GM23338 (cell line): Measurements from ENCODE around the gene IER2. TPM values are rescaled to one million over a fixed set of nuclear protein-coding genes. Genes with fewer than 3 reads are reported as not detected.

Source experiments
- ATAC-seq: fragments of 200-7000 bp; cut with Tn5 transposase; 3 replicates; pipeline ENCODE4 v1.9.1; 2020
- DNase-seq: peaks from one replicate; pipeline ENCODE4 v3.0.0-alpha.2; 2015; ENCODE audit warnings: low spot score
- H2AFZ ChIP-seq: fragments of 200-600 bp; sonication (generic); 2 replicates; pipeline ENCODE4 v1.8.0; 2016; ENCODE audit warnings: antibody characterized with exemption, mild to moderate bottlenecking, moderate library complexity
- H3F3A ChIP-seq: fragments of 200-600 bp; sonication (generic); replicated peaks from 2 replicates; pipeline ENCODE4 v1.8.0; 2017; ENCODE audit warnings: antibody characterized with exemption, mixed run types, low read depth
- H3K27ac ChIP-seq: fragments of 200-600 bp; sonication (generic); 2 replicates; pipeline ENCODE4 v1.6.1; 2016; ENCODE audit warnings: low read depth
- H3K27me3 ChIP-seq: fragments of 200-600 bp; sonication (generic); 2 replicates; pipeline ENCODE4 v1.8.0; 2016; ENCODE audit warnings: mild to moderate bottlenecking, mixed run types, moderate library complexity; ENCODE audit not compliant: insufficient read depth
- H3K36me3 ChIP-seq: fragments of 200-600 bp; sonication (generic); 2 replicates; pipeline ENCODE4 v1.8.0; 2016; ENCODE audit warnings: mild to moderate bottlenecking; ENCODE audit not compliant: insufficient read depth
- H3K4me1 ChIP-seq: fragments of 200-600 bp; sonication (generic); 2 replicates; pipeline ENCODE4 v1.8.0; 2016; ENCODE audit warnings: mild to moderate bottlenecking, moderate library complexity; ENCODE audit not compliant: insufficient read depth
- H3K4me2 ChIP-seq: fragments of 200-600 bp; sonication (generic); 2 replicates; pipeline ENCODE4 v1.7.1; 2017; ENCODE audit warnings: mixed run types
- H3K4me3 ChIP-seq: fragments of 200-600 bp; sonication (generic); 2 replicates; pipeline ENCODE4 v1.6.1; 2016; ENCODE audit warnings: mixed run types
- H3K79me2 ChIP-seq: fragments of 200-600 bp; sonication (generic); replicated peaks from 2 replicates; pipeline ENCODE4 v1.8.0; 2017; ENCODE audit warnings: mild to moderate bottlenecking; ENCODE audit not compliant: insufficient read depth
- H3K9me2 ChIP-seq: fragments of 200-600 bp; sonication (generic); 2 replicates; pipeline ENCODE4 v1.8.0; 2017; ENCODE audit not compliant: insufficient read depth
- H4K20me1 ChIP-seq: fragments of 200-600 bp; sonication (generic); replicated peaks from 2 replicates; pipeline ENCODE4 v1.8.0; 2017; ENCODE audit warnings: mild to moderate bottlenecking; ENCODE audit not compliant: insufficient read depth
- H3K27ac Mint-ChIP-seq: 2 replicates; pipeline ENCODE4 v1.8.0; 2020; ENCODE audit warnings: inconsistent platforms, mild to moderate bottlenecking, moderate library complexity, mixed read lengths
- H3K27me3 Mint-ChIP-seq: 3 replicates; pipeline ENCODE4 v1.8.0; 2022; ENCODE audit warnings: low read depth, mild to moderate bottlenecking, moderate library complexity, mixed read lengths, inconsistent platforms; ENCODE audit not compliant: insufficient read depth, poor library complexity
- H3K36me3 Mint-ChIP-seq: 3 replicates; pipeline ENCODE4 v1.8.0; 2021; ENCODE audit warnings: low read depth, mild to moderate bottlenecking, inconsistent platforms, moderate library complexity, mixed read lengths
- H3K4me1 Mint-ChIP-seq: 3 replicates; pipeline ENCODE4 v1.8.0; 2020; ENCODE audit warnings: mild to moderate bottlenecking, inconsistent platforms, mixed read lengths
- H3K4me3 Mint-ChIP-seq: 3 replicates; pipeline ENCODE4 v1.8.0; 2021; ENCODE audit warnings: moderate library complexity, mild to moderate bottlenecking, inconsistent platforms, mixed read lengths
- H3K9me3 Mint-ChIP-seq: 3 replicates; pipeline ENCODE4 v1.8.0; 2020; ENCODE audit warnings: moderate library complexity, mild to moderate bottlenecking, inconsistent platforms, mixed read lengths
- CREB1 ChIP-seq: fragments of 250-450 bp; sonication (Bioruptor Pico); IDR thresholded peaks from 2 replicates; pipeline ENCODE4 v1.5.0; 2020; ENCODE audit warnings: low read depth, mild to moderate bottlenecking, moderate library complexity
- ETS1 ChIP-seq: IDR thresholded peaks from 2 replicates; pipeline ENCODE4 v1.6.1; 2016; ENCODE audit warnings: antibody characterized with exemption
- EZH2 ChIP-seq: fragments of 200-600 bp; sonication (generic); IDR thresholded peaks from one replicate; pipeline ENCODE4 v1.8.0; 2017; ENCODE audit warnings: antibody characterized with exemption, mild to moderate bottlenecking, low read depth; ENCODE audit not compliant: unreplicated experiment
- EZH2phosphoT487 ChIP-seq: fragments of 200-600 bp; sonication (generic); IDR thresholded peaks from one replicate; pipeline ENCODE4 v1.8.1; 2018; ENCODE audit warnings: antibody characterized with exemption; ENCODE audit not compliant: unreplicated experiment
- POLR2AphosphoS5 ChIP-seq: IDR thresholded peaks from 2 replicates; pipeline ENCODE4 v1.6.1; 2016; ENCODE audit warnings: antibody characterized with exemption, low read depth
- polyA plus RNA-seq: library from polyadenylated mRNA; unstranded; fragments of >200 nt; fragmentation: Nextera tagmentation; extraction: Ambion mirVana; gene quantifications from 2 replicates; pipeline ENCODE4 v1.2.1, GENCODE V29; 2016
- total RNA-seq: library from RNA; depleted of rRNA; stranded (reverse); fragments of >200 nt; shearing (Covaris generic); gene quantifications from 2 replicates; pipeline ENCODE4 v1.2.3, GENCODE V29; 2014
- TF ChIP-seq, protein P1 (sequence below): fragments of 250-450 bp; sonication (Bioruptor Pico); IDR thresholded peaks from 2 replicates; pipeline ENCODE4 v1.5.0; 2020; ENCODE audit warnings: mild to moderate bottlenecking, moderate library complexity
- TF ChIP-seq, protein P2 (sequence below), 2 experiments: fragments of 200-600 bp in 1 of 2; sonication (generic) in 1 of 2; conservative IDR thresholded peaks; 2 replicates each; pipeline versions ENCODE4 v1.5.1 to v1.6.1; 2016 to 2017; ENCODE audit warnings: antibody characterized with exemption in 2 of 2, low read depth in 2 of 2, mild to moderate bottlenecking in 2 of 2, moderate library complexity in 1 of 2

IER2 gene
- total and polyA plus RNA-seq, 2 experiments from 2014 or later: 124 to 191 TPM

DNA sequence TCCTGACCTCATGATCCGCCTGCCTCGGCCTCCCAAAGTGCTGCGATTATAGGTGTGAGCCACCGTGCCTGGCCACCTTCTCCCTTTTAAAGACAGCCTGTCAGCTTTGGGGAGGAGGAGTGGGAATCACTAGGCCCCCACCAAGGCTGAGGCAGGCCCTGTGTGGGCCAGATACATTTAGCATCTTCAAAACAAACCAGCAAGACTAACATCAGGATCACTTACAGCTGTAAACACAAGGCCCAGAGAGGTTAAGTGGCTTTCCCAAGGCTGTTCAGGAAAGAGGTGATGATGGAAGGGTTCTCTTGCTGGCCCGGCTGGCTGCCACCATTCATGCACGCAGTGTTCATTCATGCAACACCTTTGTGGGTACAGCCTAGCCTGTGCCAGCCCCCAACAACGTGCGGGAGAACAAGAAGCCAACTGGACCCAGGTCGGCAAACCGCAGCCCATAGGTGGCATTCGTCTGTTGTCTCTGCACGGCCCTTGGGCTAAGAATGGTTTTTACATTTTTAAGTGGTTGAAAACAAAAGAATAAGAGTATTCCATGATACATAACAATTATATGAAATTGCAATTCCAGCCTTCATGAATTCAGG lies 23.0 kb downstream of the IER2 start:
- no peak overlapping the region for H3K27ac Mint-ChIP-seq
- no peaks in the 10 kb centered on the region for H3K36me3 ChIP-seq
- H3K27me3 ChIP-seq: no peaks in the 10 kb centered on the region
- no peak for DNase-seq
- no peaks in the 10 kb centered on the region for H3K9me2 ChIP-seq
- ATAC-seq: no peak
- H3K79me2 ChIP-seq: peaks cover 10% of the 10 kb centered on the region
- no peaks in the 10 kb centered on the region for H4K20me1 ChIP-seq
- 0 out of 2 replicates have a peak, but pooled peaks cover 1% of the 10 kb centered on the region for H3F3A ChIP-seq
- H3K4me1 ChIP-seq: peaks cover 14% of the 10 kb centered on the region
- peaks cover 5% of the 10 kb centered on the region for H3K27me3 Mint-ChIP-seq
- H3K4me1 Mint-ChIP-seq: peaks cover 18% of the 10 kb centered on the region
- no peak overlapping the region for H3K27ac ChIP-seq
- no peak overlapping the region for H3K4me3 ChIP-seq
- H3K36me3 Mint-ChIP-seq: peaks cover 16% of the 10 kb centered on the region
- H3K4me2 ChIP-seq: no peak overlapping the region
- no peak overlapping the region for H2AFZ ChIP-seq
- TF ChIP-seq ETS1 (no peak), EZH2phosphoT487 (no peak), POLR2AphosphoS5 (no peak), CREB1 (CRISPR knock-in tag) (no peak), EZH2 (no peak)
- TF ChIP-seq, protein P1, sequence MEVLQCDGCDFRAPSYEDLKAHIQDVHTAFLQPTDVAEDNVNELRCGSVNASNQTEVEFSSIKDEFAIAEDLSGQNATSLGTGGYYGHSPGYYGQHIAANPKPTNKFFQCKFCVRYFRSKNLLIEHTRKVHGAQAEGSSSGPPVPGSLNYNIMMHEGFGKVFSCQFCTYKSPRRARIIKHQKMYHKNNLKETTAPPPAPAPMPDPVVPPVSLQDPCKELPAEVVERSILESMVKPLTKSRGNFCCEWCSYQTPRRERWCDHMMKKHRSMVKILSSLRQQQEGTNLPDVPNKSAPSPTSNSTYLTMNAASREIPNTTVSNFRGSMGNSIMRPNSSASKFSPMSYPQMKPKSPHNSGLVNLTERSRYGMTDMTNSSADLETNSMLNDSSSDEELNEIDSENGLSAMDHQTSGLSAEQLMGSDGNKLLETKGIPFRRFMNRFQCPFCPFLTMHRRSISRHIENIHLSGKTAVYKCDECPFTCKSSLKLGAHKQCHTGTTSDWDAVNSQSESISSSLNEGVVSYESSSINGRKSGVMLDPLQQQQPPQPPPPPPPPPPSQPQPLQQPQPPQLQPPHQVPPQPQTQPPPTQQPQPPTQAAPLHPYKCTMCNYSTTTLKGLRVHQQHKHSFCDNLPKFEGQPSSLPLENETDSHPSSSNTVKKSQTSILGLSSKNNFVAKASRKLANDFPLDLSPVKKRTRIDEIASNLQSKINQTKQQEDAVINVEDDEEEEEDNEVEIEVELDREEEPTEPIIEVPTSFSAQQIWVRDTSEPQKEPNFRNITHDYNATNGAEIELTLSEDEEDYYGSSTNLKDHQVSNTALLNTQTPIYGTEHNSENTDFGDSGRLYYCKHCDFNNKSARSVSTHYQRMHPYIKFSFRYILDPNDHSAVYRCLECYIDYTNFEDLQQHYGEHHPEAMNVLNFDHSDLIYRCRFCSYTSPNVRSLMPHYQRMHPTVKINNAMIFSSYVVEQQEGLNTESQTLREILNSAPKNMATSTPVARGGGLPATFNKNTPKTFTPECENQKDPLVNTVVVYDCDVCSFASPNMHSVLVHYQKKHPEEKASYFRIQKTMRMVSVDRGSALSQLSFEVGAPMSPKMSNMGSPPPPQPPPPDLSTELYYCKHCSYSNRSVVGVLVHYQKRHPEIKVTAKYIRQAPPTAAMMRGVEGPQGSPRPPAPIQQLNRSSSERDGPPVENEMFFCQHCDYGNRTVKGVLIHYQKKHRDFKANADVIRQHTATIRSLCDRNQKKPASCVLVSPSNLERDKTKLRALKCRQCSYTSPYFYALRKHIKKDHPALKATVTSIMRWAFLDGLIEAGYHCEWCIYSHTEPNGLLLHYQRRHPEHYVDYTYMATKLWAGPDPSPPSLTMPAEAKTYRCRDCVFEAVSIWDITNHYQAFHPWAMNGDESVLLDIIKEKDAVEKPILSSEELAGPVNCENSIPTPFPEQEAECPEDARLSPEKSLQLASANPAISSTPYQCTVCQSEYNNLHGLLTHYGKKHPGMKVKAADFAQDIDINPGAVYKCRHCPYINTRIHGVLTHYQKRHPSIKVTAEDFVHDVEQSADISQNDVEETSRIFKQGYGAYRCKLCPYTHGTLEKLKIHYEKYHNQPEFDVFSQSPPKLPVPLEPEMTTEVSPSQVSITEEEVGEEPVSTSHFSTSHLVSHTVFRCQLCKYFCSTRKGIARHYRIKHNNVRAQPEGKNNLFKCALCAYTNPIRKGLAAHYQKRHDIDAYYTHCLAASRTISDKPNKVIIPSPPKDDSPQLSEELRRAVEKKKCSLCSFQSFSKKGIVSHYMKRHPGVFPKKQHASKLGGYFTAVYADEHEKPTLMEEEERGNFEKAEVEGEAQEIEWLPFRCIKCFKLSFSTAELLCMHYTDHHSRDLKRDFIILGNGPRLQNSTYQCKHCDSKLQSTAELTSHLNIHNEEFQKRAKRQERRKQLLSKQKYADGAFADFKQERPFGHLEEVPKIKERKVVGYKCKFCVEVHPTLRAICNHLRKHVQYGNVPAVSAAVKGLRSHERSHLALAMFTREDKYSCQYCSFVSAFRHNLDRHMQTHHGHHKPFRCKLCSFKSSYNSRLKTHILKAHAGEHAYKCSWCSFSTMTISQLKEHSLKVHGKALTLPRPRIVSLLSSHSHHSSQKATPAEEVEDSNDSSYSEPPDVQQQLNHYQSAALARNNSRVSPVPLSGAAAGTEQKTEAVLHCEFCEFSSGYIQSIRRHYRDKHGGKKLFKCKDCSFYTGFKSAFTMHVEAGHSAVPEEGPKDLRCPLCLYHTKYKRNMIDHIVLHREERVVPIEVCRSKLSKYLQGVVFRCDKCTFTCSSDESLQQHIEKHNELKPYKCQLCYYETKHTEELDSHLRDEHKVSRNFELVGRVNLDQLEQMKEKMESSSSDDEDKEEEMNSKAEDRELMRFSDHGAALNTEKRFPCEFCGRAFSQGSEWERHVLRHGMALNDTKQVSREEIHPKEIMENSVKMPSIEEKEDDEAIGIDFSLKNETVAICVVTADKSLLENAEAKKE (CRISPR knock-in tag): no peak
- TF ChIP-seq, protein P2, sequence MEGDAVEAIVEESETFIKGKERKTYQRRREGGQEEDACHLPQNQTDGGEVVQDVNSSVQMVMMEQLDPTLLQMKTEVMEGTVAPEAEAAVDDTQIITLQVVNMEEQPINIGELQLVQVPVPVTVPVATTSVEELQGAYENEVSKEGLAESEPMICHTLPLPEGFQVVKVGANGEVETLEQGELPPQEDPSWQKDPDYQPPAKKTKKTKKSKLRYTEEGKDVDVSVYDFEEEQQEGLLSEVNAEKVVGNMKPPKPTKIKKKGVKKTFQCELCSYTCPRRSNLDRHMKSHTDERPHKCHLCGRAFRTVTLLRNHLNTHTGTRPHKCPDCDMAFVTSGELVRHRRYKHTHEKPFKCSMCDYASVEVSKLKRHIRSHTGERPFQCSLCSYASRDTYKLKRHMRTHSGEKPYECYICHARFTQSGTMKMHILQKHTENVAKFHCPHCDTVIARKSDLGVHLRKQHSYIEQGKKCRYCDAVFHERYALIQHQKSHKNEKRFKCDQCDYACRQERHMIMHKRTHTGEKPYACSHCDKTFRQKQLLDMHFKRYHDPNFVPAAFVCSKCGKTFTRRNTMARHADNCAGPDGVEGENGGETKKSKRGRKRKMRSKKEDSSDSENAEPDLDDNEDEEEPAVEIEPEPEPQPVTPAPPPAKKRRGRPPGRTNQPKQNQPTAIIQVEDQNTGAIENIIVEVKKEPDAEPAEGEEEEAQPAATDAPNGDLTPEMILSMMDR (conservative IDR thresholded peaks at IDR 0.05; ENCODE audit: low read depth in 2 of 2): no peak
- H3K4me3 Mint-ChIP-seq: no peak overlapping the region
- H3K9me3 Mint-ChIP-seq: no peaks in the 10 kb centered on the region
